OCI-LY3 (cell line): Measurements from ENCODE around the gene ASAP2.

ENCODE experiments used
- H2AFZ ChIP-seq: fragments of 200-600, 300-600 bp; shearing (Covaris generic); 2 replicates; pipeline ENCODE4 v1.6.0; 2014; ENCODE audit warnings: antibody characterized with exemption, low read depth, low read length
- H3K27ac ChIP-seq: fragments of 200-600, 300-600 bp; sonication (generic); 2 replicates; pipeline ENCODE4 v1.5.1; 2014; ENCODE audit warnings: mild to moderate bottlenecking, low read length, moderate library complexity, mixed read lengths
- H3K27me3 ChIP-seq: fragments of 200-600, 300-600 bp; sonication (generic); 2 replicates; pipeline ENCODE4 v1.6.1; 2014; ENCODE audit warnings: low read depth, low read length, mixed read lengths
- H3K36me3 ChIP-seq: fragments of 200-600, 300-600 bp; sonication (generic); replicated peaks from 2 replicates; pipeline ENCODE3; 2014; ENCODE audit warnings: low read depth, low read length, mixed read lengths
- H3K4me1 ChIP-seq: fragments of 300-600, 200-600 bp; sonication (generic); 2 replicates; pipeline ENCODE4 v1.6.1; 2014; ENCODE audit warnings: low read length, mixed read lengths
- H3K4me2 ChIP-seq: fragments of 200-600, 300-600 bp; sonication (generic); 2 replicates; pipeline ENCODE4 v1.6.1; 2014; ENCODE audit warnings: low read length, mixed read lengths
- H3K4me3 ChIP-seq: fragments of 300-600, 200-600 bp; sonication (generic); 2 replicates; pipeline ENCODE4 v1.5.1; 2014; ENCODE audit warnings: antibody characterized with exemption, mild to moderate bottlenecking, low read length, moderate library complexity
- H3K79me2 ChIP-seq: fragments of 300-600, 200-600 bp; shearing (Covaris generic); 2 replicates; pipeline ENCODE4 v1.6.1; 2014; ENCODE audit warnings: mild to moderate bottlenecking, low read length, mixed read lengths
- H3K9ac ChIP-seq: fragments of 300-600, 200-600 bp; shearing (Covaris generic); 2 replicates; pipeline ENCODE4 v1.6.0; 2014; ENCODE audit warnings: mild to moderate bottlenecking, low read length, moderate library complexity
- H3K9me3 ChIP-seq: fragments of 200-600, 300-600 bp; shearing (Covaris generic); 2 replicates; pipeline ENCODE4 v1.6.1; 2014; ENCODE audit warnings: low read length, mixed read lengths; ENCODE audit not compliant: insufficient read depth
- H4K20me1 ChIP-seq: fragments of 200-600, 300-600 bp; sonication (generic); 2 replicates; pipeline ENCODE4 v1.6.1; 2016; ENCODE audit warnings: low read length, mixed read lengths; ENCODE audit not compliant: insufficient read depth
- CTCF ChIP-seq: fragments of 200-600, 300-600 bp; sonication (generic); IDR thresholded peaks from 2 replicates; pipeline ENCODE4 v1.5.1; 2014; ENCODE audit warnings: antibody characterized with exemption, low read length, low read depth
- EZH2phosphoT487 ChIP-seq: fragments of 200-600 bp; shearing (Covaris generic); IDR thresholded peaks from 2 replicates; pipeline ENCODE4 v1.6.1; 2018; ENCODE audit warnings: antibody characterized with exemption, mixed run types, low read depth

ASAP2 gene

GRCh38 chr2:9302755-9303154, 96.1 kb downstream of the ASAP2 start:
- no peak for TF ChIP-seq CTCF
- no peak for TF ChIP-seq EZH2phosphoT487
- no peaks in the 10 kb centered on the region for H3K4me1 ChIP-seq
- no peak overlapping the region for H2AFZ ChIP-seq
- no peak overlapping the region for H3K9ac ChIP-seq
- no peak overlapping the region for H3K4me2 ChIP-seq
- H3K4me3 ChIP-seq = no peak overlapping the region
- no peaks in the 10 kb centered on the region for H4K20me1 ChIP-seq
- no peaks in the 10 kb centered on the region for H3K9me3 ChIP-seq
- no peaks in the 10 kb centered on the region for H3K79me2 ChIP-seq
- no peaks in the 10 kb centered on the region for H3K36me3 ChIP-seq
- H3K27ac ChIP-seq = no peak overlapping the region
- peaks cover 12% of the 10 kb centered on the region; the same call in 1 of the 2 replicates for H3K27me3 ChIP-seq

- no peak for TF ChIP-seq EZH2phosphoT487
- no peak for TF ChIP-seq CTCF
- Histone ChIP-seq H2AFZ (no peak overlapping the region), H3K36me3 (no peaks in the 10 kb centered on the region), H3K4me1 (no peaks in the 10 kb centered on the region), H4K20me1 (no peaks in the 10 kb centered on the region), H3K4me3 (no peak overlapping the region), H3K79me2 (no peaks in the 10 kb centered on the region), H3K4me2 (no peak overlapping the region), H3K27ac (no peak overlapping the region), H3K27me3 (peaks cover 7% of the 10 kb centered on the region; the same call in 1 of the 2 replicates), H3K9ac (no peak overlapping the region), H3K9me3 (no peaks in the 10 kb centered on the region)
Observed at GRCh38 chr2:9303528-9304225, 97.1 kb downstream of the ASAP2 start.

- Histone ChIP-seq H3K9ac (no peak overlapping the region), H2AFZ (no peak overlapping the region), H3K4me2 (no peak overlapping the region), H3K9me3 (no peaks in the 10 kb centered on the region), H3K27me3 (no peaks in the 10 kb centered on the region), H4K20me1 (no peaks in the 10 kb centered on the region), H3K79me2 (no peaks in the 10 kb centered on the region), H3K36me3 (no peaks in the 10 kb centered on the region), H3K27ac (no peak overlapping the region), H3K4me3 (no peak overlapping the region), H3K4me1 (no peaks in the 10 kb centered on the region)
- TF ChIP-seq CTCF (no peak), EZH2phosphoT487 (no peak)
Observed at GRCh38 chr2:9306911-9307310, 100.3 kb downstream of the ASAP2 start.

- Histone ChIP-seq H3K9ac (no peak overlapping the region), H4K20me1 (no peaks in the 10 kb centered on the region)
Observed at GRCh38 chr2:9307535-9307934, 100.9 kb downstream of the ASAP2 start.

More at GRCh38 chr2:9307535-9307934, 100.9 kb downstream of the ASAP2 start:
- H3K27me3 ChIP-seq = no peaks in the 10 kb centered on the region
- no peaks in the 10 kb centered on the region for H3K9me3 ChIP-seq
- no peak overlapping the region for H3K4me3 ChIP-seq
- H3K4me1 ChIP-seq = no peaks in the 10 kb centered on the region
- no peak overlapping the region for H3K27ac ChIP-seq
- H3K79me2 ChIP-seq = no peaks in the 10 kb centered on the region
- H2AFZ ChIP-seq = no peak overlapping the region
- no peak overlapping the region for H3K4me2 ChIP-seq
- H3K36me3 ChIP-seq = no peaks in the 10 kb centered on the region
- TF ChIP-seq EZH2phosphoT487 (no peak), CTCF (no peak)
